ENCODE data around the gene VWA5A.
"Not testable (repeated sequence)": the region's sequence is repeated elsewhere in the genome, so short reads cannot be mapped to it uniquely, and the experiment has no call there.

Gene VWA5A

DNA sequence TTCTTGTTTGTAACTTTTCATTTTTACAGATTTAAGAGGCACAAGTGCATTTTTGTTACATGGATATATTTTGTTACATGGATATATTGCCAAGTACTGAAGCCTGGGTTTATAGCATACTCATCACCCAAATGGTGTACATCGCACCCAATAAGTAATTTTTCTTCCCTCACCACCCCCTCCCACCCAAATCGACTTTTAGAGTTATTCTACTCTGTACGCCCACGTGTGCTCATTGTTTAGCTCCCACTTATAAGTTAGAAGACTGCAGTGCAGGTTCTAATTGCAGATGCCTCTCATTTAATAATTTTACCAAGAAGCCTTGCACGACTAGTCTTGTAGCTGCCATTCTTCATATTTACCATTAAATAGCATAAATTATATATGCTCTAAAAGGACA, 20.5 kb upstream of the VWA5A start:
- DNase-seq (ENCODE audit: low read depth in 2 of 2), result no peak

DNA sequence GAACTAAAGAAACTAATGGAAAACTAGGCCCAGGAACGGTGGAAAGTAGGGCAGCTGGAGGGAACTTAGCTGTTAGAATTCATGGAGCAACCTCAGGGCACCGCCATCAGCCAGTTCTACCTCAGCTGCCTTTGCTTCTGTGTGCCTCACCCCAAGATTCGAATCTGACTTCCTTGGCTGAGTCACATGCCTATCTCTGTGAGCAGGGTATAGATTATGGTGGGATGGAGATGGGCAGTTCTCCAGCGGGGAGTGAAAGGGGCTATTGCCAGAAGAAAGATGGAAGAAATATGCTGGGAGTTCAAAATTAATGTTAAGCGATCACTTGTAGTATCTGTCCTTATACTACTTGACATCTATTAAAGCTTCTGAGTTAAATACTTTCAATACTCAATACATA, 18.9 kb upstream of the VWA5A start:
- DNase-seq (ENCODE audit: low read depth in 2 of 2), result no peak

DNA sequence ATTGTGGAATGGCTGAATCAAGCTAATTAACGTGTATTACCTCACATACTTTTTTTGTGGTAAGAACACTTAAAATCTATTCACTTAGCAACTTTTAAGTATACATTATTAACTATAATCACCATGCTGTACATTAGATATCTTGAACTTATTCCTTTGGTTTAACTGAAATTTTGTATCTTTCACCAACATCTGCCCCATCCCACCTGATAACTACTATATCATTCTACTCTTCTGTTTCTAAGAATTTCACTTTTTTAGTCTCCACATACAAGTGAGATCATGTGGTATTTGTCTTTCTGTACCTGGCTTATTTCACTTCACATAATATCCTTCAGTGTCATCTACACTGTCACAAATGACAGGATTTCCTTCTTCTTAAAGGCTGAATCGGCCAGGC, 17.1 kb upstream of the VWA5A start:
- DNase-seq (ENCODE audit: low read depth in 2 of 2), result no peak

DNA sequence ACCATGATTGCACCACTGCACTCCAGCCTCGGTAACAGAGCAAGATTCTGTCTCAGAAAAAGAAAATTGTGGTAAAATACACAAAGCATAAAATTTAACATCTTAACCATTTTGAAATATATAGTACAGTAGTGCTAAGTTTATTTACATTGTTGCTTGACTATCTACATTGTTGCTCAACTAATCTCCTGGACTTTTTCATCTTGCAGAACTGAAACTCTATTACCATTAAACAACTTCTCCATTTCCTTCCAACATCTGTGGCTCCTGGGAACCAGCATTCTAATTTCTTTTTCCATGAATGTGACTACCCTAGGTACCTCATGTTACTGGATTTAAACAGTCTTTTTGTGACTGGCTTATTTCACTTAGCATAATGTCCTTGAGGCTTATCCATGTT, 13.5 kb upstream of the VWA5A start:
- no peak for DNase-seq (ENCODE audit: low read depth in 2 of 2)

DNA sequence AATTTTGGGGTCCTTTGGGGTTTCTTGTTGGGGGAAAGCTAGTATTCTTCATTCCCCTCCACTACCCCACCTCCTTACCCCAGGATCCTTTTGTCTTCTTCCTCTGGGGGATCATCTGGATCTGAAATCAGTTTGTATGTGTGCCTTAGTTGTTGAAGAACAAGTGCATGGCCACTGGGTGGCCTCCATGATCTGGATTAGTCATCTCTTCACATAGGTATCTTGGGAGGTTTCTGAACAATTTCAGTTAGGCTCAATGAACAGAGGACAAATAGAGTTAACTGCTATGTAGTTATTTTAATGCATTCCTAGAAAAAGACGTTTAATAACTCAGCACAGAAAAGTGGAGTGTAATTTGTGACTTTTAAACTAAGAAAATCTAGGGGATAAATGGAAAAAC, 7.1 kb upstream of the VWA5A start:
- DNase-seq (ENCODE audit: low read depth in 2 of 2), result no peak

DNA sequence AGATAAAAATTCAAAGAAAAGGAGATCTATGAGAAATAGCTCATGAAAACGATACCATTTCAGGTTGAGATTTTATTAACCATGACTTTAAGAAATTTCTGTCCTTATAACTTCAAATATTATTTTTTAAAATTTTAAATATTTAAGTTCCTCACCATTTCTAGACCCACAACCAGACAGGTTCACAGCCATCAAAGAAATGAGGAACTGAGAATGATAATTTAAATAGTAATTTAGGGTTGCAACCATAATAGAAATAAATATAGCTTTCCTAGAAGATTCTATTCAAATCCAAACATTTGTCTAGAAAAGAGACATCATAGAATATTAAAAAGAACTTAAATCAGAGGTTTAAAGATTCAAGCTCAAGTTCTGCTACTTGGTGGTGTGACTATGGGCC, 5.9 kb upstream of the VWA5A start:
- no peak for DNase-seq (ENCODE audit: low read depth in 2 of 2)

DNA sequence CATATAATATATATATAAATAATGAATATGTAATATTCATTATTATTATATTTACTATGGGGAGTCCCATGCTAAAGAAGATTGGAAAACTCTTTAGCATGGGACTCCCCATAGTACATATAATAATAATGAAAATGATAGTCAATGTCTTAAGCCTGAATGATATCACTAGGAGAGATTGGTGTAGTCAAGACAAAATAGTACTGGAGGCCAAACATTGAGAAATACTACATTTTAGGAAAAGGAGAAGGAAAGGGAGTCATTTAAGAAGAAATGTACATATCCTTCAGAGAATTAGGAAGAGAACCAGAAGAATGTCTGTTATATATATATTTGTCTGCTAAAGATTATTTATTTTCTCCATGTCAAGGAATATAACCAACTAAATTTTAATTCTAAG, 5.0 kb upstream of the VWA5A start:
- DNase-seq (ENCODE audit: low read depth in 2 of 2), result no peak

DNA sequence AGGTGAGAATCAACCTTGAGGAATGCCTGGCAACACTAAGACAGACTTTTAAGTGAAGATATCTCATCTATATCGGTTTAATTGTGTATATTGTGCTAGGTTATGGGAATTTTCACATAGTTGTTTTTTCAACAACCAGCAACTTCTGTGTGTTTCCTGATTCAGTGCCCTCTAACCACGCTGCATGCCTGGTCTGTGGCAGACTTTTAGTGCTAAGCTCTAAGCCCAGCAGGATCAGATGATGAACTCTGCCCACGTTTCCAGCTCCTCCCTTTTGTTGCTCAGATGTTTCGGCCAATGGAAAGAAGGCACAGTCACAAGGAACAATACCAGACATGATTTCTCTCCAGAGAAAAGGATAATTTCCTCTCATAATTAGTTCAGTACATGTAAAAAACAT, 1.4 kb upstream of the VWA5A start:
- DNase-seq (ENCODE audit: low read depth in 2 of 2), result no peak

DNA sequence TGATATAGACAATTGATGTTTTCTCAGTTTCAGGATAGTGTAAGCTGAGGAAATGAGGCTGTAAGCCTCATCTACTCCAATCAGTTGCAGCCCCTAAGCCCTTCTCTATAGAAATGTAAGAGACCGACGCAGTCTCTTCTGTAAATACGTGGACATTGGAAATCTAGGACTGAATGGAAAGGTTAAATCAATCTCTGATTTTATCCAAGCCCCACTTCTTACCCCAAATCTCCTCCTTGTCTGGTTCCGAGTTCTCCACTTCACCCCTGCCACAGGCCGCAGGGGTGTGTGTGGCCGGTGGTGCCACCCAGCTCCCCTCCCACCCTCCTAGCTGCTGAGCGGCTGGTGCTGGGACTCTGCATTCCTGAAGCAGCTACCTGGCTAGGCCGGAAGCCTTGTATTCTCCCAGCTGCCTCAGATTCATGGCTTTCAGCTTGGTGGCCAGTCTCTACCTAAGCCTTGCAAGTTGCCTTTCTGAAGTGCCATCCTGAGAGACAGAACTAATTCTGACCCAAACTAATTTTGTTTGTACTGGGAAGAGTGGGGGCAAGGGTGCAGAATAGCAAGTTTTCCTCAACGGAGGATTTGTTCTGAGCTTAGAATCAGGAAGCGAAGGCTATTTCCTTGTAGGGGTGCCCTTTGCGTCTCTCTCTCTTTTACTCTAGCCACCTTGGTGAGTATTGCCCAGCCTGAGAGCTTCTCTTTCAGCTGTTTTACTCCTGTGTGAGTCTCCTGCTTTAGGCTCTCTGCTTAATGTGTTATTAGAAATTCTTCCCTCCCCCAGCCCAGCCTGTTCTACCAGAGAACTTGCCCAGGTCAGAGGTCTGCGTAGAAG, 749 bp downstream of the VWA5A start:
- DNase-seq (ENCODE audit: low read depth in 2 of 2), result no peak

DNA sequence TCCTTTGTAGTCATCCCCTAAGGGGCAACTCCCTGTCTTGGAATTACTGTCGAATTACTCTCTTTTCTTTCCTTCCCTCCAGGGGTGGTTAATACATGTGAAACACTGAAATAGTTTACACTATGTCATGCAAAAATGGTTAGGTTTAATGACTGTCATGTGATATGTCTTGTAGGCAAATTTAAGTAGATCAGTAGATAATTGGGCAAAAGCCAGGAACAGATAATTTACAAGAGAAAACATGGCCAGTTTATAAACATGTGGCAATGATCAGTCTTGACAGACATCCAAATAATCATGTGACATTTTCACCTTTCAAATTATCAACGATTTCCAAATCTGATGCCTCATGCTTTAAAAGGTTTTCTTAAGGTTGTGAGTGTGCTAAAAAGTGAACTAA, 3.9 kb downstream of the VWA5A start:
- no peak for DNase-seq (ENCODE audit: low read depth in 2 of 2)

DNA sequence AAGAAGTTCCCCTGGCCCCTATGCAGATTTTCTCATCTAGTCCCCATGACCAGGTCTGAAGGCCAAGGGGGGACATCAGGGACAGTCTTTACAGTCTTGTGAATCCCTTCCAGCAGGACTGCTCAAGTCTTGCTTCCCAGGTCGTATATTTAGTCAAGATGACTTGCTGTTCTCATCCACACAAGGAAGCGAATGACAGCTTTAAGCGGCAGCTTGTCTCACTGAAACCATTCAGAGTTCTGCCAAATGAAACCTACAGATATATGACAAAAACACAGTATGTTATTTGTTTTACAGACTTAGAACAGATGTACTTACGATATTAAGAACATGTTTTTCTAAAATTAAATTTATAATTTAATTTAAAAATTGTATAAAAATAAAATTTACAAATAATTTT, 5.6 kb downstream of the VWA5A start:
- DNase-seq (ENCODE audit: low read depth in 2 of 2), result no peak

DNA sequence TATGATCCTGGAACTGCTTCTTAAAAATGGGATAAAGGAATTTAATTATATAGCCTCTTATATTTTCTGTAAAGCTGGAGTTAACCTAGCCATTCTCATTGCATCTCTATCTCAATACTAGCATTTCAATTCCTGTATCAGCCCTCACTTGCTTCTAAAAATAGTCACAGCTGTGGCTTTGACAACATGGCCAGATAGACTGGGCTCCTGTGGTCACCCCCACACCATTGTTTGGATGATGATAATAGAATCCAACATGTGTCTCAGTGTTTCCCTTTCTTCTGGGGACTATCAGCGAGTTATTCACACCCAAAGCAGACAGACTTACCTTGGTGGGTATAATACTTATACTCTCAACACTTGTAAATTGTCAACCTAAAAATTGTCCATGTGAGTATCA, 6.9 kb downstream of the VWA5A start:
- no peak for DNase-seq (ENCODE audit: low read depth in 2 of 2)

DNA sequence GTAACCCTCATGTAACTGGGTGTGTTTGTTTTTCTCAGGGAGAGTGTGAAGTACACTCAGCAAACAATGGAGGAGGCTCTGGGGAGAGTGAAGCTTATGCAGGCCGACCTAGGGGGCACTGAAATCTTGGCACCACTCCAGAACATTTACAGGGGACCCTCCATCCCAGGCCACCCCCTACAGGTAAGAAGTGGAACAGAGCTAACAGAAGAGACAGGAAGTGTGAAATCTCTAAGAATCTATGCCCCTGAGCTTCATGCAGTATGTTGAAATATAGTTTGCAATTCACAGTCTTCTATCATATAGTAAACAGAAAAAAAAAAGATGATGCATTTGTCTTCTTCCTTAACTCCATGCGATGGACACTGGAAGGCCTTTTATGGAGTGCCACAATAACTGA, 8.4 kb downstream of the VWA5A start:
- DNase-seq (ENCODE audit: low read depth in 2 of 2), result no peak

DNA sequence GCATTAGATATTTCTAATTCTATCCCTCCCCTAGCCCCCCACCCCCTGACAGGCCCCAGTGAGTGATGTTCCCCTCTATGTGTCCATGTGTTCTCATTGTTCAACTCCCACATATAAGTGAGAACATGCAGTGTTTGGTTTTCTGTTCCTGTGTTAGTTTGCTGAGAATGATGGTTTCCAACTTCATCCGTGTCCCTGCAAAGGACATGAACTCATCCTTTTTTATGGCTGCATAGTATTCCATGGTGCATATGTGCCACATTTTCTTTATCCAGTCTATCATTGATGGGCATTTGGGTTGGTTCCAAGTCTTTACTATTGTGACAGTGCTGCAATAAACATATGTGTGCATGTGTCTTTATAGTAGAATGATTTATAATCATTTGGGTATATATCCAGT, 11.9 kb downstream of the VWA5A start:
- not testable (repeated sequence) for DNase-seq (ENCODE audit: low read depth in 2 of 2)

DNA sequence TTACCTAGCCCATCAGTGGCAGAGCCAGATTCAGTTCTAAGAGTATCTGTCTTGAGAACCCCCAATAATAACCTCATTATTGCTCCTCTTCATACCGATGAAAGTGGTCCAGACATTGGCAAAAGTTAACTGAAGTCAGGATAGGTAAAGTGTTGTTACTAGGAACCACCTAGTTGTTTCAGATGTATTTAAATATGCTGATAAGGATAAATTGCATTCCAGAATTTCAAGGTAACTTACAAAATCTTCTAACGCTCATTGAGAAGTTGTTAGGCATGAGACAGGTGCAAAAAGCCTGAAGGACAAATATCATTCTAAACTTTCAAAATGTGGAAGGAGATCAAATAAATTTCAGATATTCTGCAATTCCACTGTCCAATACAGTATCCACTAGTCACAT, 27.8 kb downstream of the VWA5A start:
- DNase-seq (ENCODE audit: low read depth in 2 of 2), result no peak

DNA sequence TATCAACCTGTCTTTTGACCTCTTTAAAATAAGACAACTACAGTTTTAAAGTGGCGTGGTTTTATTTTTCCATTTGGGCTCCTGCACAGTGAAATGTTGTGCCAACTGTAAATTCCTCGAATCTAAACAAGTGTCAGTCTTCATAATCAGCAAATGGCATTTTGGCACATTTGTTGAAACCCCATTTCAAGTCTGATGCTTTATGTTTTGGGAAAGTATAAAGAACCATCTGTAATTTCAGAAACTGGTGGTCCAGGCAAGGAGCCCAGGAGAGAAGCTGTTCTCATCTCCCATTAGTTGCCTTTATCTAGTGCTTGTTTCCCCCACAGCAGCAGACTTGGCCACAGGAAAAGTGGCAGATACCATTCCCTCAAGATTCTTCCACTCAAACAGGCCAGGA, 32.7 kb downstream of the VWA5A start:
- DNase-seq (ENCODE audit: low read depth in 2 of 2), result no peak

DNA sequence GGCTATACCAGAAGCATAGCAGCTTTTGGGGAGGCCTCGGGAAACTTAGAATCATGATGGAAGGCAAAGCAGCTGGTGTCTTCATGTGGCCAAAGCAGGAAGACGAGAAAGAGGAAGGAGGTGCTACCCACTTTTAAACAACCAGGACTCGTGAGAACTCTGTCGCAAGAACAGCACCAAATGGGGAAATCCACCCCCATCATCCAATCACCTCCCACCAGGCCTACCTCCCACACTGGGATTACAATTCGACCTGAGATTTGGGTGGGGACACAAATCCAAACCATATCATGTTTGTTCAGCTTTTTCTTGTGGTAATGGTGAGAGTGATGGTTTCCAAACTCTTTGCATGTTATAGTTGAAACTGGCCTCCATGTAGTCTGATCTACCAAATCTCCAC, 35.4 kb downstream of the VWA5A start:
- no peak for DNase-seq (ENCODE audit: low read depth in 2 of 2)

DNA sequence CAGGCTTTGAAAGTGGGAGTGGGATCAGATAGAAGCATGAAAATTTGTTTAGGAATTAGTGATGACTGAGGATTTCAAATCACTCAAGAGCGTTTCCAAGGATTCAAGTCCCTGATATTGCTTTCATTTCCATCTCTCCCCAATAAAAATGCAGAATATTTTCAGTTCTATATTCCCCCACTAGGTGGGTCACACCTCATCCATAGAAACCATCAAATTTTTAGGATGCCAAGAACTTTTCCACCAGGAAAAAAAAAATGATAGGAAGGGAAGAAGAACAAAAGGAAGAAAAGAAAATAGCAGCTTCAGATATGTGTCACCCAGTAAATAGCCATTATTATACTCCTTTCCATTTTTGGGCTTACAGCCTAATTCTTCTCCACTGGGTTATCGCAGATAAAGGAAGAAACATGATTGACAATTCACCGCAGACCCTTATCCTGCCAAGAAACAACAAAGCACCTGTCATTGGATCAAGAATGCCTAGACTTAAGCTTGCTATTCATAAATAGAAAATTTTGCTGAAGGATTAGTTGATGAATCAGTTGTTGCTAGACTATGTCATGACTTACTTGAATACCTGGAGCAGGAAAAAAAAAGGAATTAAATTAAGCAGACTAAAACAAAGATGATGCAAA, 37.6 kb downstream of the VWA5A start:
- no peak for DNase-seq (ENCODE audit: low read depth in 2 of 2)

DNA sequence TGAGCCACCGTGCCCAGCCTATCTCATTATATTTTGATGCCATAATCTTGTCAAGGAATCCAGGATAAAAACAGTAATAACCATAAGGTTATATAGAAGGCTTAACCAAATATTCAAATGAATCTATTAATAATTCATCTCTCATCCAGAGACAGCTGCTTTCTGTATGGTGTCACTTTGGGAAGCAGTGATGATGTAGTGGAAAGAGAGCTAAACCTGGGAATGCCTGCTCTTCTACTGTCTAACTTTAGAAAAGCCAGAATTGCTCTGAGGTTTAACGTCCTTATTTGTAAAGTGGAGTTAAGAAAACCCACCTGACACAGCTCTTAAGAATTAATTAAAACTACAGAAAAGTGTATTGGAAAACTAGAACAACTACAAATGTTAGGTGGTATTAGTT, 38.6 kb downstream of the VWA5A start:
- DNase-seq (ENCODE audit: low read depth in 2 of 2), result no peak

DNA sequence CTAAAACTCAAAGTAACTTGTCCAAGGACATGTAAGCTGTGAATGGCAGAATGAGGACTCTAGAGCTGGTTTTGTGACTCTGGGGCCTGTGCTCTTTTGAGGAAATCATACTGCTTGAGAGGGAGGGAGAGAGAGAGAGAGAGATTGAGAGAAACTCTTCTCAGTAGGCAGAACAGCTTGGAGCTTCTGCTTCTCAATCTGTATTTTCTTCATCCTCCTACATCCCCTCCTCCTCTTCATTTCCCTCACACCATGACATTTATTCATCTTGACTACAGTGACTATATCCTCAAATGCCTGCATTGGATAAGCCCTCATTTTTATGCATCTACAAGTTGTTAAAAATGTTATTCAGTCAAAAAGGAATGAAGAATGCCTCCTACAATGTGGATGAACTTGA, 44.2 kb downstream of the VWA5A start:
- no peak for DNase-seq (ENCODE audit: low read depth in 2 of 2)

DNA sequence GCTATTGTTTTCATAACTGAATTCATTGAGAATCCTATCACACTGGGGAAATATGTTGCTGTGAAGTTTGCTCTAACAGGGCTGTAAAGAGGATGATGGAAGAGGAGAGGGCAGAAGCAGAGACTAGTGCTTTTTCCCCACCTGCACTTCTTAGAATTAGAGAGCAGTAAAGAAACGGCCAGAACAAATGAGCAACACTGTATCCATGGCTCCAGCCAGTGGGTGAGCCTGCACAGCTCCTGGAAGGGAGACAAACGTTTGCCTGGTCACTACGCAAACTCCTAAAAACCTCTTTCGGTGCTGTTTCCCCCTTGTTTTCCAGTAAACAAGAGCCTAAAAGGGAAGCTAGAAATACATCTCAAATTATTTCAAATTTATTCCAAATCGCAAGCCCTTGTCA, 45.7 kb downstream of the VWA5A start:
- DNase-seq (ENCODE audit: low read depth in 2 of 2), result no peak

DNA sequence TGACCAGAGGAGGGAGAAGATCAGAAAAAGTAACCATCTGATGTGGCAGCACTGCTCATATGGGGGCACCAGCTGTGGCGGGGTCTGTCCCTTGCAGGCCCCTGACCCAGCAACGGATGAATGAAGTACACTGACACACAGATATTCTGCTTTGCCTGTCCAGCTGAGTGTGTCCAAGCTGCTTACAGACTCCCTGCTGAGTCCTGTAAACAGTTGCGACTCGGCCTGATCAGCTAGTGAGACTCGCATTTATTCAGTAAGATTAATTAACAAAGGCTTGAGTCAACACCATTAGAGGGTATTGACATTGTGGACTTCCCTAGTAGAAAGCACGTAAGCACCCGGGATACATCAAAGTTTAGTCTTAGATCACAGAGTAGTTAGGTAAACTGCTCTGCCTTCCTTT, 52.6 kb downstream of the VWA5A start:
- no peak for DNase-seq (ENCODE audit: low read depth in 2 of 2)

DNA sequence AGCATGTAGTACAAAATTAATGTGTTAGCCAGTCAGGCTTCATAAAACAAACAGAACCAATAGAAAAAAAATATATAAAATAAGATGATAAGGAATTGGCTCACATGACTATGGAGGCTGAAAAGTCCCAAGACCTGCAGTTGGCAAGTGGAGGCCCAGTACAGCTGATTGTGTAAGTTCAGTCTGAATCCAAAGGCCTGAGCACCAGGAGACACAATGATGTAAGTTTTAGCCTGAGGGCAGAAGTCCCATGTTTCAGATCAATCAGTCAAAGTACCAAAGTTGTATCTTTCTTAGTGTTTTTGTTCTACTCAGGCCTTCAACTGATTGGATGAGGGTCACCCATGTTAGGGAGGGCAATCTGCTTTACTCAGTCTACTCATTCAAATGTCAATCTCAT, 53.5 kb downstream of the VWA5A start:
- DNase-seq (ENCODE audit: low read depth in 2 of 2), result no peak

DNA sequence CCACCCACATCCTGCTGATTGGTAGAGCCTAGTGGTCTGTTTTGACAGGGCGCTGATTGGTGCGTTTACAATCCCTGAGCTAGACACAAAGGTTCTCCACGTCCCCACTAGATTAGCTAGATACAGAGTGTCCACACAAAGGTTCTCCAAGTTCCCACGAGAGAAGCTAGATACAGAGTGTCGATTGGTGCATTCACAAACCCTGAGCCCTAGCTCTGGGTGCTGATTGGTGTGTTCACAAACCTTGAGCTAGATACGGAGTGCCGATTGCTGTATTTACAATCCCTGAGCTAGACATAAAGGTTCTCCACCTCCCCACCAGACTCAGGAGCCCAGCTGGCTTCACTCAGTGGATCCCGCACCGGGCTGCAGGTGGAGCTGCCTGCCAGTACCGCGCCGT, 55.1 kb downstream of the VWA5A start:
- DNase-seq (ENCODE audit: low read depth in 2 of 2), result not testable (repeated sequence)

All from stimulated activated CD4-positive, alpha-beta T cell treated with anti-CD3 and anti-CD28 coated beads, Interleukin-15, amount 100 ng/mL, for 48 hours (primary cell).